HEK293 (cell line): ENCODE data around the gene TOMM40.

Experiments used
- CTCF ChIA-PET: fragments of 350-600 bp; formaldehyde crosslinking; extraction: SDS; loops from one replicate; lab custom pipeline; 2021; ENCODE audit warnings: antibody characterized with exemption; lab: Yijun Ruan, JAX
- POLR2A ChIA-PET: fragments of 300-600 bp; formaldehyde crosslinking; extraction: SDS; loops from one replicate; lab custom pipeline; 2020; ENCODE audit warnings: antibody characterized with exemption, inconsistent platforms; lab: Yijun Ruan, JAX
- H3K27ac ChIP-seq: fragments of 200-500 bp; sonication (Bioruptor generic); 2 replicates; pipeline ENCODE4 v1.5.1; 2014; ENCODE audit warnings: low read depth, low read length, control low read depth, inconsistent platforms; ENCODE audit errors: extremely low read depth
- H3K36me3 ChIP-seq, 2 experiments: fragments of 200-500 bp in 1 of 2; sonication (Bioruptor generic) in 1 of 2; 1 replicate in 1 of 2; 2 replicates in 1 of 2; pipeline ENCODE4 v1.5.1; 2014 to 2017; ENCODE audit warnings: inconsistent platforms in 2 of 2, low read length in 2 of 2; ENCODE audit not compliant: control insufficient read depth in 2 of 2, insufficient read depth in 1 of 2
- H3K4me1 ChIP-seq: fragments of 200-500 bp; sonication (Bioruptor generic); 2 replicates; pipeline ENCODE4 v1.5.1; 2014; ENCODE audit warnings: mild to moderate bottlenecking, low read length, inconsistent platforms; ENCODE audit not compliant: control insufficient read depth, insufficient read depth
- H3K4me3 ChIP-seq: 2 replicates; pipeline ENCODE4 v1.5.1; 2011; ENCODE audit warnings: low read depth, mild to moderate bottlenecking, control low read depth, low read length, moderate library complexity
- H3K9me3 ChIP-seq: fragments of 200-500 bp; sonication (Bioruptor generic); 2 replicates; pipeline ENCODE4 v1.5.1; 2014; ENCODE audit warnings: low read depth, low read length, inconsistent platforms; ENCODE audit not compliant: control insufficient read depth, insufficient read depth
- CTCF ChIP-seq: fragments of 450-650 bp; formaldehyde crosslinking; IDR thresholded peaks from 2 replicates; pipeline ENCODE4 v1.5.1; 2016; ENCODE audit warnings: missing biosample characterization, missing genetic modification characterization
- GFI1B ChIP-seq: fragments of 450-650 bp; formaldehyde crosslinking; IDR thresholded peaks from 2 replicates; pipeline ENCODE4 v1.5.1; 2016; ENCODE audit warnings: missing biosample characterization, missing genetic modification characterization
- HIC1 ChIP-seq: fragments of 450-650 bp; formaldehyde crosslinking; IDR thresholded peaks from 2 replicates; pipeline ENCODE4 v1.5.1; 2016; ENCODE audit warnings: missing biosample characterization, missing genetic modification characterization
- HOXC10 ChIP-seq: sonication (generic); formaldehyde crosslinking; IDR thresholded peaks from 2 replicates; pipeline ENCODE4 v1.8.1; 2023; ENCODE audit warnings: mild to moderate bottlenecking, missing genetic modification reagents
- KLF1 ChIP-seq: fragments of 450-650 bp; formaldehyde crosslinking; IDR thresholded peaks from 2 replicates; pipeline ENCODE4 v1.5.1; 2016; ENCODE audit warnings: missing biosample characterization, missing genetic modification characterization
- KLF17 ChIP-seq: fragments of 450-650 bp; formaldehyde crosslinking; IDR thresholded peaks from 2 replicates; pipeline ENCODE4 v1.5.1; 2016; ENCODE audit warnings: missing biosample characterization, missing genetic modification characterization
- PBX3 ChIP-seq: sonication (generic); formaldehyde crosslinking; IDR thresholded peaks from 2 replicates; pipeline ENCODE4 v1.8.1; 2022; ENCODE audit warnings: mild to moderate bottlenecking, moderate library complexity, missing genetic modification reagents
- SCRT1 ChIP-seq: fragments of 450-650 bp; formaldehyde crosslinking; IDR thresholded peaks from 2 replicates; pipeline ENCODE4 v1.5.1; 2016; ENCODE audit warnings: missing biosample characterization, missing genetic modification characterization, borderline replicate concordance
- ZBTB17 ChIP-seq: fragments of 450-650 bp; formaldehyde crosslinking; IDR thresholded peaks from 2 replicates; pipeline ENCODE4 v1.5.1; 2016; ENCODE audit warnings: missing biosample characterization, missing genetic modification characterization
- ZFP37 ChIP-seq: fragments of 450-650 bp; formaldehyde crosslinking; IDR thresholded peaks from 2 replicates; pipeline ENCODE4 v1.5.1; 2016; ENCODE audit warnings: missing biosample characterization, missing genetic modification characterization
- ZFP69B ChIP-seq: fragments of 450-650 bp; formaldehyde crosslinking; IDR thresholded peaks from 2 replicates; pipeline ENCODE4 v1.5.1; 2016; ENCODE audit warnings: missing biosample characterization, missing genetic modification characterization
- ZNF138 ChIP-seq: fragments of 450-650 bp; formaldehyde crosslinking; IDR thresholded peaks from 2 replicates; pipeline ENCODE4 v1.5.1; 2016; ENCODE audit warnings: missing biosample characterization, missing genetic modification characterization, borderline replicate concordance
- ZNF140 ChIP-seq: fragments of 450-650 bp; formaldehyde crosslinking; IDR thresholded peaks from 2 replicates; pipeline ENCODE4 v1.5.1; 2016; ENCODE audit warnings: missing biosample characterization, missing genetic modification characterization
- ZNF2 ChIP-seq: fragments of 450-650 bp; formaldehyde crosslinking; IDR thresholded peaks from 2 replicates; pipeline ENCODE4 v1.5.1; 2016; ENCODE audit warnings: missing biosample characterization, missing genetic modification characterization
- ZNF221 ChIP-seq: fragments of 450-650 bp; formaldehyde crosslinking; IDR thresholded peaks from 2 replicates; pipeline ENCODE4 v1.5.1; 2017; ENCODE audit warnings: missing biosample characterization, missing genetic modification characterization, borderline replicate concordance
- ZNF266 ChIP-seq: fragments of 450-650 bp; formaldehyde crosslinking; IDR thresholded peaks from 2 replicates; pipeline ENCODE4 v1.5.1; 2016; ENCODE audit warnings: missing biosample characterization, missing genetic modification characterization, low read depth
- ZNF341 ChIP-seq: fragments of 450-650 bp; formaldehyde crosslinking; IDR thresholded peaks from 2 replicates; pipeline ENCODE4; 2016; ENCODE audit warnings: low read depth, missing biosample characterization, missing genetic modification characterization
- ZNF350 ChIP-seq: fragments of 450-650 bp; formaldehyde crosslinking; IDR thresholded peaks from 2 replicates; pipeline ENCODE4 v1.5.0; 2017; ENCODE audit warnings: missing biosample characterization, mild to moderate bottlenecking, missing genetic modification characterization
- ZNF394 ChIP-seq: fragments of 450-650 bp; formaldehyde crosslinking; IDR thresholded peaks from 2 replicates; pipeline ENCODE4 v1.5.1; 2016; ENCODE audit warnings: missing biosample characterization, missing genetic modification characterization, mild to moderate bottlenecking, moderate library complexity, borderline replicate concordance
- ZNF423 ChIP-seq: fragments of 450-650 bp; formaldehyde crosslinking; IDR thresholded peaks from 2 replicates; pipeline ENCODE4 v1.5.1; 2016; ENCODE audit warnings: missing biosample characterization, missing genetic modification characterization
- ZNF426 ChIP-seq: fragments of 450-650 bp; formaldehyde crosslinking; IDR thresholded peaks from 2 replicates; pipeline ENCODE4 v1.5.1; 2017; ENCODE audit warnings: missing biosample characterization, missing genetic modification characterization, mild to moderate bottlenecking, inconsistent platforms, moderate library complexity
- ZNF561 ChIP-seq: fragments of 450-650 bp; IDR thresholded peaks from 2 replicates; pipeline ENCODE4 v1.5.1; 2018; ENCODE audit warnings: missing biosample characterization, missing genetic modification characterization, borderline replicate concordance
- ZNF580 ChIP-seq: fragments of 450-650 bp; formaldehyde crosslinking; IDR thresholded peaks from 2 replicates; pipeline ENCODE4 v1.5.1; 2016; ENCODE audit warnings: missing biosample characterization, missing genetic modification characterization
- ZNF610 ChIP-seq: fragments of 450-650 bp; formaldehyde crosslinking; IDR thresholded peaks from 2 replicates; pipeline ENCODE4 v1.5.1; 2016; ENCODE audit warnings: missing biosample characterization, missing genetic modification characterization, borderline replicate concordance
- ZNF701 ChIP-seq: fragments of 450-650 bp; formaldehyde crosslinking; IDR thresholded peaks from 2 replicates; pipeline ENCODE4 v1.5.1; 2016; ENCODE audit warnings: missing biosample characterization, missing genetic modification characterization
- ZNF707 ChIP-seq: fragments of 450-650 bp; formaldehyde crosslinking; IDR thresholded peaks from 2 replicates; pipeline ENCODE4 v1.5.1; 2016; ENCODE audit warnings: missing biosample characterization, missing genetic modification characterization
- ZNF747 ChIP-seq: fragments of 450-650 bp; formaldehyde crosslinking; IDR thresholded peaks from 2 replicates; pipeline ENCODE4 v1.5.1; 2016; ENCODE audit warnings: missing biosample characterization, missing genetic modification characterization

Gene TOMM40

GRCh38 chr19:44905437-44906160 lies 14.5 kb downstream of the TOMM40 start, which contains the start of gene APOE (continued):
- TF ChIP-seq CTCF (tag by site-specific recombination) (no peak), ZNF747 (tag by site-specific recombination) (no peak), ZNF394 (tag by site-specific recombination) (peak; percentile 49; the same call in 1 of the 2 replicates), ZNF426 (tag by site-specific recombination) (no peak), ZNF2 (tag by site-specific recombination) (no peak), GFI1B (no peak), ZNF580 (tag by site-specific recombination) (no peak), ZNF701 (tag by site-specific recombination) (no peak), ZNF350 (tag by site-specific recombination) (no peak), HOXC10 (CRISPR knock-in tag) (no peak), ZNF341 (tag by site-specific recombination) (no peak; the same call in 1 of the 2 replicates), ZNF423 (0 out of 2 replicates have a peak, but pooled peaks have one; percentile 45), SCRT1 (tag by site-specific recombination) (no peak), ZNF561 (tag by site-specific recombination) (no peak), ZNF138 (tag by site-specific recombination) (no peak)

- no peaks in the 10 kb centered on the region for H3K9me3 ChIP-seq
- POLR2A ChIA-PET, result no interaction called here
- H3K4me1 ChIP-seq, result peaks cover 6% of the 10 kb centered on the region; the same call in 1 of the 2 replicates
- H3K36me3 ChIP-seq, result peaks cover 2 to 4% of the 10 kb centered on the region in 2 experiments; a peak in 2 of 3 replicates
- CTCF ChIA-PET, result interaction anchor here (1.3 kb wide), 1 partner anchor 44 kb away, joined by 7 read pairs; no protein-coding TSS in a partner anchor
- H3K27ac ChIP-seq, result no peak overlapping the region
- no peak overlapping the region for H3K4me3 ChIP-seq
- no peak for TF ChIP-seq ZNF221
- TF ChIP-seq KLF1 (tag by site-specific recombination), result no peak
- TF ChIP-seq ZFP69B, result no peak
- TF ChIP-seq ZNF140 (tag by site-specific recombination), result no peak
- no peak for TF ChIP-seq GFI1B
- TF ChIP-seq HIC1 (tag by site-specific recombination), result no peak
- no peak for TF ChIP-seq ZNF423
- TF ChIP-seq ZNF610 (tag by site-specific recombination), result no peak
- no peak for TF ChIP-seq ZFP37
- TF ChIP-seq KLF17 (tag by site-specific recombination), result no peak
- no peak for TF ChIP-seq ZNF707 (tag by site-specific recombination)
- no peak for TF ChIP-seq PBX3 (CRISPR knock-in tag)
- no peak for TF ChIP-seq ZNF580 (tag by site-specific recombination)
- no peak for TF ChIP-seq CTCF (tag by site-specific recombination)
- TF ChIP-seq ZBTB17 (tag by site-specific recombination), result no peak
- no peak for TF ChIP-seq ZNF266 (tag by site-specific recombination)
Observed at GRCh38 chr19:44907613-44908012, 16.6 kb downstream of the TOMM40 start.
